NCI-H187 treated with DMSO at 0.1 percent for 48 hours (cell line): ENCODE results near the gene SIAH3.

Experiments
- DNase-seq: peaks from one replicate; lab custom pipeline; 2025; lab: John Stamatoyannopoulos, UW

Gene SIAH3

GRCh38 chr13:45823583-45823982 is 28.0 kb downstream of the SIAH3 start:
- DNase-seq: no peak

- DNase-seq: no peak
Observed at GRCh38 chr13:45821811-45822210, 29.7 kb downstream of the SIAH3 start.

DNA sequence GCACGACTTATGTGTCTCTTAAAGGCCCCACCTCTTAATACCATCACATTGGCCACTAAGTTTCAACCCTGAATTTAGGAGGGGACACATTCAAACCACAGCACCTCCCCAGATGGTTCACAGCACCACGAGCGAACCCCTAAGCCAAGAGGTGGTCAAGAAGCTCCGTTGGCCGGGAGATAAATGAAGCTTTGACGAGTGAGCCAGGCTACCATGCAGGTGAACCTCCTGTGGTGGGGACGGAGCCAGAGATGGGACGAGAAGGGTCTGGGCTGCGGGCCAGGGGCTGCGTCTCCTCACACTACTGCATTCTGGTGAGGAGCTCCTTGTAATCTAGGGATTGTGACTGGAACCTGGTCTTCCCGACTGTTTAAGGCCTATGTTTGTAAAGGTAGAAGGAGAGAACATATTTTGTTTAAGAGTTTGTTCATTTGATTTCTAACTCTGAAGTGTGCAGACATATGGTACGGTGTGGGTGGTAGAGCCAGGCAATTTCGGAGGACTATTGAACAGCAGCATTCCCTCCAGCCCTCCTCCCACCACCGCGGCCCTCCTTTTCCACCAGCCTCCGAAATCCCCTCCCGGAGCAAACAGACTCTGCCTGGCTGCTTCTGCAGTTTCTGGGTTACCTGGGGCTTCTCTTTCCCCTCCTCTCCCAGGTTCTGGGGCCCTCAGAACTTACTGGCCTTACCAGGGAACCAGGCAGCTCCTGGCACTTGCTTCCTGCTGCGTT is 31.3 kb downstream of the SIAH3 start:
- no peak for DNase-seq

- no peak for DNase-seq
Observed at GRCh38 chr13:45817833-45818232, 33.7 kb downstream of the SIAH3 start.

DNA sequence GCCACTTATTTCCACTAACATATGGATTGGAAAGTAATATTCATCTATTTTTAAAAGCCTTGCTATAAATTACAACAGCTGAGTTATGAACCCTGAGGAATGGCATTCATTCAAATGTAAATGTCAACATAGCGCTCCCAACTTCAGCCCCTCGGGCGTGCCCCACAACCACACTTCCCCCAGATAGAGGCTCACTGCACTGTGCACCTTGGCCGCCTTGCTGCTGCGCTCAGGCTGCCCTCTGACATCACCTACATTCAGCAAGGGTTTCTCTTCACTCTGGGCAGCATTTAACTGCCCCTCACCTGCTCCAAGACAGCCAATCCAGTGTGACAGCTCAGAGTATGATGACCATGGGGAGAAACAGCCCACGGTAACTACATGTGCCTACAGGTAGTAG is 35.1 kb downstream of the SIAH3 start:
- DNase-seq: no peak

GRCh38 chr13:45812695-45813372 is 38.7 kb downstream of the SIAH3 start:
- DNase-seq: no peak

DNA sequence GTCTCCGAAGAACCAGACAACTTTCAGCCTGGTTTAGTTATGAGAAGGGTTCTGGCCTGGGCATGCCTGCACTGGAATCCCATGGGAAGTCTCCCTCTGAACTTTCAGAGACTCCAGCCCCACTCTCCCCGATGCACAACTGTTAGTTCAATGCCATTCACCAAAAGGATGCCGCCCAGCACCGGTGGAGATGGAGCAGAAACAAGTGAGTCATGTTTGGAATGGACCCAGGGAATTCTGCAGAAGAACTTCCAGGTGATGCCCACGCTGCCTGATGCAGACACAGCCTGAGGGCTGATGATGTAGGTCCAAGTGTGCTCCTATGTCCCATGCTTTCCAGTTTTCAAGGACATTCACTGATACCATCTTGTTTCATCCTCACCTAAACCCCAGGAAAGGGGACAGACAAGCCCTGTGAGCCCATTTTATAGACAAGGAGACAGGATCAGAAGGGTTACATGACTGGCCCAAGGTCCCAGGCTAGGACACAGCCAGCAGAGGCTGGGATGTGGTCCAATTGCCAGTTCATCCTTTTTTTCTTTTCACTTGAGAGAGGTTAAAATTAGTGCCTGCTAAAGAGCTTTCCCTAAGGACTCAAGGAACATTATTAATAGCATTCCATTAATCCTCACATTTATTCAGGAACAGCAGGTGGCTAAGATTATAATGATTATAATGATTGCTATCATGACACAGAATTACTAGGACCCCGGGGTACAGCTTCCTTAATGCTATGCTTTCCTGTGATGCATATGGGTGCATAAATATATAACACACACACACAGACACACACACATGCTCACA is 39.5 kb downstream of the SIAH3 start:
- DNase-seq: no peak

DNA sequence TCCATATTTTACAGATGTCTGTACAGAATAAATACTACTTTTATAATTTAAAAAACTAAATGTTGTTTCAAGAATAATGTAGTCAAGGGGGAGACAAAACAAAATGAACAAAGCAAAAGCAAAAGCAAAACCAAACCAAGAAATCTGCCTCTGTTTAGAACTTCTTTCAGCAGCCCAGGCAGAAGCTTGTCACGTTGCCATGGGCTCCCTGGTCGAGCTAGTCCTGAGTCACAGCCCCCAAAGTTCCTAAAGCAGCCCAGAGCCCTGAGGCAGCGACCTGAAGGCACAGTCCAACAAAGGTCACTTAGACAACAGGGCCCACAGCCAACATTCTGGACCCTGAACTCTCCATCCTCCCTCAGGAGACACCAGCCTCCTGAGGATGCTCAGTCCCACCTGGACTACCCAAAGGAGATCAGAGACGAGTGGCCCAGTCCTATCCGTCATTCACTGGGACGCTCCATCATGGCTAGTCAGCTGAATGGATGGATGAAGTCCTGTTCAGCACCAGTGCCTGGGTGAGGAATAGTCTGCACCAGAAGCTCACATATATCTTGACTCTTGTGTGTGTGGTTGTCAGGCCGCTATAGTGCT is 41.7 kb downstream of the SIAH3 start:
- DNase-seq: no peak

DNA sequence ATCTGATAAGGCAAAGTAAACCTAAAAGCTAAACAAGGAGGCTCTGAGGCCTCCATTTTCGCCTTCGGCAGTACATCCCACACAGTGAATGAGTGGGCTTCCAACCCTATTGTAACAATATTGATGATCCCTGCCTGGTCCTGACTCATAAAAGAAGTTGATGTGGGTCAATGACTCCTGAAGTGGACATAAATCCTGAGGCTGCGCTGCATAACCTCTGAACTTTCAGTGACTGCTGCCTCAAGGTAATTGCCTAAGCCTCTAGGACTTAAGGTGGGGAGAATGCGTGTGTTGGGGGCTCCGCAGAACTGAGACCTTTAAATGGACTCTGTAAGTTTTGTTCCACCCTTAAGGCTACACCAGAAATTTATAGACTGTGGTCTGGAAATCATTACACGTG is 42.6 kb downstream of the SIAH3 start:
- no peak for DNase-seq

DNA sequence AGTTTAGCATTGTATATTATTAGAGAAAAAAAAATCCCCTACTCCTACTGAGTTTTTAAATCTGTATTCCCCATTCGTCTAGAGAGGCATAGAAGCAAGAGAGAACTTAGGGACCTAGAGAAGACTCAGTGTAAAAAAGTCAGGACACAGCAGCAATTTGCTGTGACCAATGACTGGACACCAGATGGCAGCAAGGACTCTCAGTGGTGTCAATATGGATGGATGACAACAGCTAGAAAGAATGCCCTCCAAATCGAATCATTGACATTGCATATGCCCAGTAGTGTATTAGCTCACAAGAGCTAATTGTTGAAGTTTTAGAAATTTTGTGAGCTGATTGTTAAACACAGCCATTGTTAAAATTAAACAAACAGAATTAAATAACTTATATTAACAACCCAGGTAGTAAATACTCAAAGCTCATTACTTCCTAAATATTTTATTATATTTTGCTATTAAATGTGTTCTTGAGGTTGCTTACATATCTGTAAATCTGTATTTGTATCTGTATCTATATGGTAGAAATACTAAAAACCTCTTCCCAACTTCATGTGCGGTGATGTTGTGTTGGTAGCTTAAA is 43.9 kb downstream of the SIAH3 start:
- no peak for DNase-seq

GRCh38 chr13:45800485-45800884 is 51.1 kb downstream of the SIAH3 start:
- DNase-seq: no peak

- no peak for DNase-seq
Observed at GRCh38 chr13:45799451-45799850, 52.1 kb downstream of the SIAH3 start.

DNA sequence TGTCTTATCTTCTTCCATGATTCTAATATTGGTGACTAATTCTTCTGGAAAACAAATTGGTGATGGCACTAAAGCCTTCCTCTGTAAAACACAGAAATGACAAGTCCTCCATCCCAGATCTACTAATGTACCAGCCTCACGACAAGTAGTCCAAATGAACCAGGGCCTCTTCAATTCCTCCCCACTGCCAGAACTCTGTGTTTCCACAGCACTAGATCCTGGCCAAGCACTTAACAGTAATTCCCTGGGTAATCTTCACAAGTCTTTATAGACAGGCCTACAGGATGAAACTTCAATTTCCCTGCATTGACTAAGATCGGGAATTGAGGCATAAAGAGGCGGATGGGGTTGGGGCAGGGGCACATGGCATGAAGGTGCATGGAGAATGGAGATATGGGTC is 52.7 kb downstream of the SIAH3 start:
- DNase-seq: no peak

GRCh38 chr13:45796426-45797235 is 54.9 kb downstream of the SIAH3 start:
- DNase-seq: no peak

- no peak for DNase-seq
Observed at GRCh38 chr13:45792827-45793303, 58.7 kb downstream of the SIAH3 start.

DNA sequence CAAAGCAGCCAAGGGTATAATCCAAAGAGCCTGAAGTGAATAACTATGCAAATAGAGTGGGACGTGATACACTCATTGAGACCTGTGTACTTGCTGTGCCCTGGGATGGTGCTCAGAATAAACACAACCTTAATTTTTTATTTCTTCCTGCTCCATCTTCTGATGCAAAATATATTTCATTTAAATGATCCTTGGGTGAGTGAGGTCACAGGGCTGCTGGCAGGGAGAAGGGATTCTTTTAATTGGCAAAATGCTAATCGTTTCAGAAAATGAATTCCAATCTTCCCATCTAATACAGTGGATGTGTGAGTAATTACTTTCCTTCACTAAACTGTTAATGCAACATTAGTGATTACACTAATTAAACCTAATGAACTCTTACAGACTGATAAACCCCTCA is 63.5 kb downstream of the SIAH3 start:
- no peak for DNase-seq

DNA sequence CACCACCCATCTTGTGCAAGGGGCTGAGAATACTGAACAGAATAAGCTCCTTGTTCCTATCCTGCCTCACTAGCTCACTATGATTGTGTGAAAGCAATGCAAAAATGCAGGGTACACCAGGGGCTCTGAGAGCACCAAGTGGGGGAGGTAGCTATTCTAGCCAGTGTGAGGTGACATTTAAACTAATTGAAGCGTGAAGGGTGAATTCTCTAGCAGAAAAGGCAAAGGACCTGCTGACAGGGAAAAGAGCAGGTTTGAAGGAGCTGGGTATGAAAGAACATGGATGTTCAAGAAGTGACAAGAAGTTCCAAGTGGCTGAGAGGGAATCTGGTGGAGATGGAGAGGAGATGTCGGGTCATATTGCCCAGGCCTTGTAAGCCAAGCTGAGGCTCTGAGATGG is 64.2 kb downstream of the SIAH3 start:
- no peak for DNase-seq

- no peak for DNase-seq
Observed at GRCh38 chr13:45786293-45786920, 65.1 kb downstream of the SIAH3 start.

DNA sequence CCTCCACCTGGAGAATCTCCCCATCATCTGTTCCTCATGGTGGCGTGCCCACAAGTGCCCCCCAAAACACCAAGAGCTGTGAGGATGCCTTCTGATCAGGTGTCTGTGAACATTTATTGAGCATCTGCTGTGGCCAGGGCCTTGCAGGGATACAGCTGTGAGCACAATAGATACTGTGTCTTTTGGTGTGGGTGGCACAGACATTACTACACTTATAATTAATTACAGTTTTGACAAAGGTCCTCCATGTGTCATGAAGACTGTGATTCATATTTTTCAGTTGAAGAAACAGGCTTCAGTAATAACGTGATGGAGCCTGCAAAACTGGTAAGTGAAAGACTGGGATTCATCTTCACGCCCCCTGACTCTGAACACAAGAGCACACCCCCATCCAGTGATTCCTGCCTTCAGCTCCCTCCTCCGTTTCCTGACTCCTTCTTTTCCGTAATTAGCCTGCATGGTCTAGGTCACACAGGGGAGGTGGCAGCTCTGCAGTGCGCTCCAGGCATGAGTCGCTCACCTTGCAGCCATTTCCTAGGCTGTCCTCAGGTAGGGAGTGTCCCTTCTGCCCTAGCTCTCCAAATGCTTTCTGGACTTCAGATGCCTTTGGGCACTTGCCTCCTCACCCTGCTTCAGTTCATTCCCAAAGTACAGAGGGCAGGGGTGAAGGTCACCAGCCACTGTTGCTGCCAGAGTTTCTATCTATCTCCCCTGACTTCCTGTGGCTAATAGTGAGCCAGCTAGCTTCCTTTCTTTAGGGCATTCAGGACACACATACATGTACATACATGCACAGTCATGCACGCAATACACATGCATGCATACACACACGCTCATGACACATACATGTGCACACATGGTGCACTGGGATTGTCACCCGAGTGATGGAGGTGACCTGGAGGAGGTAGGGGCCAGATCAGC is 66.5 kb downstream of the SIAH3 start:
- DNase-seq: no peak
